ENCODE data around the gene TNIK.

GRCh38 chr3:171223396-171223795 lies 236.8 kb downstream of the TNIK start:
- TF ChIP-seq POLR2AphosphoS5 (IDR thresholded peaks at IDR 0.05) (no peak), CTCF (IDR thresholded peaks at IDR 0.05) (no peak), POLR2A (IDR thresholded peaks at IDR 0.05) (no peak)

Data from breast epithelium (tissue), 3 donors.